ENCODE data around the gene PDCD6IP. TPM values are rescaled to one million over a fixed set of nuclear protein-coding genes. Genes with fewer than 3 reads are reported as not detected.

PDCD6IP gene, protein sequence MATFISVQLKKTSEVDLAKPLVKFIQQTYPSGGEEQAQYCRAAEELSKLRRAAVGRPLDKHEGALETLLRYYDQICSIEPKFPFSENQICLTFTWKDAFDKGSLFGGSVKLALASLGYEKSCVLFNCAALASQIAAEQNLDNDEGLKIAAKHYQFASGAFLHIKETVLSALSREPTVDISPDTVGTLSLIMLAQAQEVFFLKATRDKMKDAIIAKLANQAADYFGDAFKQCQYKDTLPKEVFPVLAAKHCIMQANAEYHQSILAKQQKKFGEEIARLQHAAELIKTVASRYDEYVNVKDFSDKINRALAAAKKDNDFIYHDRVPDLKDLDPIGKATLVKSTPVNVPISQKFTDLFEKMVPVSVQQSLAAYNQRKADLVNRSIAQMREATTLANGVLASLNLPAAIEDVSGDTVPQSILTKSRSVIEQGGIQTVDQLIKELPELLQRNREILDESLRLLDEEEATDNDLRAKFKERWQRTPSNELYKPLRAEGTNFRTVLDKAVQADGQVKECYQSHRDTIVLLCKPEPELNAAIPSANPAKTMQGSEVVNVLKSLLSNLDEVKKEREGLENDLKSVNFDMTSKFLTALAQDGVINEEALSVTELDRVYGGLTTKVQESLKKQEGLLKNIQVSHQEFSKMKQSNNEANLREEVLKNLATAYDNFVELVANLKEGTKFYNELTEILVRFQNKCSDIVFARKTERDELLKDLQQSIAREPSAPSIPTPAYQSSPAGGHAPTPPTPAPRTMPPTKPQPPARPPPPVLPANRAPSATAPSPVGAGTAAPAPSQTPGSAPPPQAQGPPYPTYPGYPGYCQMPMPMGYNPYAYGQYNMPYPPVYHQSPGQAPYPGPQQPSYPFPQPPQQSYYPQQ
- 100 to 1,000 TPM; 120 to 134 TPM for total RNA-seq
- polyA plus RNA-seq (2013, experiment 1 of 2) = 107 TPM
- polyA plus RNA-seq (2013, experiment 2 of 2) = 92.4 TPM
- long read RNA-seq, experiment 1, full-length matches to known transcripts = 10 of 30 reads
- long read RNA-seq, experiment 1, partial matches to known transcripts = 11 of 30 reads
- long read RNA-seq, experiment 1, other reads (novel, unspliced or antisense) = 9 of 30 reads
- long read RNA-seq, experiment 2, full-length matches to known transcripts = 120 of 149 reads
- long read RNA-seq, experiment 2, partial matches to known transcripts = 16 of 149 reads
- long read RNA-seq, experiment 2, other reads (novel, unspliced or antisense) = 13 of 149 reads
- long read RNA-seq, experiment 3, full-length matches to known transcripts = 422 of 465 reads
- long read RNA-seq, experiment 3, partial matches to known transcripts = 24 of 465 reads
- long read RNA-seq, experiment 3, other reads (novel, unspliced or antisense) = 19 of 465 reads
- long read RNA-seq, experiment 4, full-length matches to known transcripts = 11 of 24 reads
- long read RNA-seq, experiment 4, partial matches to known transcripts = 5 of 24 reads
- long read RNA-seq, experiment 4, other reads (novel, unspliced or antisense) = 8 of 24 reads

- peaks cover 17% of the 10 kb centered on the region for H3K9me3 ChIP-seq (ENCODE audit: control insufficient read depth, low read length)
- Mint-ChIP-seq H3K4me3 (peak within 1 kb of the TSS; percentile 87), H3K36me3 (ENCODE audit: low read depth) (peaks cover 18% of the 10 kb centered on the region), H3K27me3 (ENCODE audit: insufficient read depth) (no peaks in the 10 kb centered on the region), H3K9me3 (peaks cover 15% of the 10 kb centered on the region), H3K27ac (peak within 1 kb of the TSS; percentile 98), H3K4me1 (peaks cover 13% of the 10 kb centered on the region)
- H3K36me3 ChIP-seq (ENCODE audit: control insufficient read depth, insufficient read depth, low read length) = peaks cover 17% of the 10 kb centered on the region
- no peaks in the 10 kb centered on the region for H3K27me3 ChIP-seq (ENCODE audit: control insufficient read depth, insufficient read depth, low read length, poor library complexity, severe bottlenecking)
- DNase-seq = peak; percentile 97
- H3K9ac ChIP-seq (ENCODE audit: extremely low read depth, low read length, poor library complexity, severe bottlenecking) = peak within 1 kb of the TSS; percentile 86
- H3K27ac ChIP-seq (ENCODE audit: low read depth, low read length) = peak within 1 kb of the TSS; percentile 81
- H3K4me3 ChIP-seq (ENCODE audit: low read length) = peak within 1 kb of the TSS; percentile 92
- no peaks in the 10 kb centered on the region for H3K4me1 ChIP-seq (ENCODE audit: control insufficient read depth, insufficient read depth, low read length)
- TF ChIP-seq, protein P1, sequence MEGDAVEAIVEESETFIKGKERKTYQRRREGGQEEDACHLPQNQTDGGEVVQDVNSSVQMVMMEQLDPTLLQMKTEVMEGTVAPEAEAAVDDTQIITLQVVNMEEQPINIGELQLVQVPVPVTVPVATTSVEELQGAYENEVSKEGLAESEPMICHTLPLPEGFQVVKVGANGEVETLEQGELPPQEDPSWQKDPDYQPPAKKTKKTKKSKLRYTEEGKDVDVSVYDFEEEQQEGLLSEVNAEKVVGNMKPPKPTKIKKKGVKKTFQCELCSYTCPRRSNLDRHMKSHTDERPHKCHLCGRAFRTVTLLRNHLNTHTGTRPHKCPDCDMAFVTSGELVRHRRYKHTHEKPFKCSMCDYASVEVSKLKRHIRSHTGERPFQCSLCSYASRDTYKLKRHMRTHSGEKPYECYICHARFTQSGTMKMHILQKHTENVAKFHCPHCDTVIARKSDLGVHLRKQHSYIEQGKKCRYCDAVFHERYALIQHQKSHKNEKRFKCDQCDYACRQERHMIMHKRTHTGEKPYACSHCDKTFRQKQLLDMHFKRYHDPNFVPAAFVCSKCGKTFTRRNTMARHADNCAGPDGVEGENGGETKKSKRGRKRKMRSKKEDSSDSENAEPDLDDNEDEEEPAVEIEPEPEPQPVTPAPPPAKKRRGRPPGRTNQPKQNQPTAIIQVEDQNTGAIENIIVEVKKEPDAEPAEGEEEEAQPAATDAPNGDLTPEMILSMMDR (conservative IDR thresholded peaks at IDR 0.05) = peak; percentile 40
- 0% methylated on average over 13 to 69 of the region's 69 CpGs for WGBS, 2 experiments (ENCODE audit: insufficient coverage in 1 of 2, insufficient read length in 1 of 2)
Measured at GRCh38 chr3:33798418-33799201, at the start of gene PDCD6IP. PDCD6IP (plus strand) TSS chr3:33798630; CDS start chr3:33798729, 99 bp downstream.

- peaks cover 6% of the 10 kb centered on the region for H3K9me3 ChIP-seq (ENCODE audit: control insufficient read depth, low read length)
- 100% methylated on average over 1 of the region's 2 CpGs; no CpG with 5 or more reads in 1 of the 2 experiments for WGBS, 2 experiments (ENCODE audit: insufficient coverage in 1 of 2, insufficient read length in 1 of 2)
- H3K4me1 Mint-ChIP-seq = no peaks in the 10 kb centered on the region
- H3K36me3 Mint-ChIP-seq (ENCODE audit: low read depth) = peaks cover 5% of the 10 kb centered on the region
- no peak overlapping the region for H3K27ac ChIP-seq (ENCODE audit: low read depth, low read length)
- no peaks in the 10 kb centered on the region for H3K4me1 ChIP-seq (ENCODE audit: control insufficient read depth, insufficient read depth, low read length)
- H3K27me3 Mint-ChIP-seq (ENCODE audit: insufficient read depth) = no peaks in the 10 kb centered on the region
- H3K9me3 Mint-ChIP-seq = peaks cover 22% of the 10 kb centered on the region
- DNase-seq = no peak
- no peaks in the 10 kb centered on the region for H3K27me3 ChIP-seq (ENCODE audit: control insufficient read depth, insufficient read depth, low read length, poor library complexity, severe bottlenecking)
- no peak overlapping the region for H3K27ac Mint-ChIP-seq
- TF ChIP-seq, protein P1 (conservative IDR thresholded peaks at IDR 0.05) = no peak
- H3K9ac ChIP-seq (ENCODE audit: extremely low read depth, low read length, poor library complexity, severe bottlenecking) = no peak overlapping the region
- no peaks in the 10 kb centered on the region for H3K36me3 ChIP-seq (ENCODE audit: control insufficient read depth, insufficient read depth, low read length)
- no peak overlapping the region for H3K4me3 ChIP-seq (ENCODE audit: low read length)
- no peak overlapping the region for H3K4me3 Mint-ChIP-seq
Measured at GRCh38 chr3:33749546-33750210, 48.8 kb upstream of the PDCD6IP start.
